Activated T-helper 9 cell treated with anti-CD3 and anti-CD28 coated beads, Interleukin-2, amount 50 U/mL, for 16 hours (primary cell): Measurements from ENCODE around the gene ZNF521.

Experiments used
- DNase-seq: peaks from one replicate; pipeline ENCODE4 v3.0.0-alpha.2; 2020; ENCODE audit warnings: low read depth

ZNF521 gene

GRCh38 chr18:25075783-25076182 is 276.2 kb downstream of the ZNF521 start:
- no peak for DNase-seq

GRCh38 chr18:25075331-25075730 is 276.6 kb downstream of the ZNF521 start:
- no peak for DNase-seq

- no peak for DNase-seq
These were observed 277.0 kb downstream of the ZNF521 start for GRCh38 chr18:25074925-25075324.

- DNase-seq = no peak
These were observed 279.8 kb downstream of the ZNF521 start for GRCh38 chr18:25072205-25072604.

GRCh38 chr18:25067275-25068025 is 284.5 kb downstream of the ZNF521 start:
- no peak for DNase-seq

GRCh38 chr18:25066516-25066915 is 285.4 kb downstream of the ZNF521 start:
- DNase-seq = no peak

- DNase-seq = no peak
These were observed 289.2 kb downstream of the ZNF521 start for GRCh38 chr18:25062720-25063119.

- no peak for DNase-seq
These were observed 290.6 kb downstream of the ZNF521 start for GRCh38 chr18:25061395-25061794.

GRCh38 chr18:25058521-25058920 is 293.4 kb downstream of the ZNF521 start:
- DNase-seq = no peak

- no peak for DNase-seq
These were observed 294.4 kb downstream of the ZNF521 start for GRCh38 chr18:25057491-25058050.

GRCh38 chr18:25056429-25056828 is 295.5 kb downstream of the ZNF521 start:
- DNase-seq = no peak

GRCh38 chr18:25055076-25055475 is 296.9 kb downstream of the ZNF521 start:
- DNase-seq = no peak

- DNase-seq = no peak
These were observed 298.5 kb downstream of the ZNF521 start for GRCh38 chr18:25053466-25053865.

- no peak for DNase-seq
These were observed 299.4 kb downstream of the ZNF521 start for GRCh38 chr18:25052511-25052921.

- no peak for DNase-seq
These were observed 301.4 kb downstream of the ZNF521 start for GRCh38 chr18:25050605-25051004.

GRCh38 chr18:25047983-25048382 is 304.0 kb downstream of the ZNF521 start:
- no peak for DNase-seq

- no peak for DNase-seq
These were observed 304.5 kb downstream of the ZNF521 start for GRCh38 chr18:25047421-25047820.

GRCh38 chr18:25044694-25045093 is 307.3 kb downstream of the ZNF521 start:
- DNase-seq = no peak

GRCh38 chr18:25043104-25043503 is 308.9 kb downstream of the ZNF521 start:
- no peak for DNase-seq

- no peak for DNase-seq
These were observed 309.3 kb downstream of the ZNF521 start for GRCh38 chr18:25042641-25043051.

- DNase-seq = no peak
These were observed 312.2 kb downstream of the ZNF521 start for GRCh38 chr18:25039781-25040180.

GRCh38 chr18:25038261-25038660 is 313.7 kb downstream of the ZNF521 start:
- no peak for DNase-seq

GRCh38 chr18:25033747-25034471 is 318.1 kb downstream of the ZNF521 start:
- no peak for DNase-seq
